H9 (cell line): Measurements from ENCODE around the gene MCM7. TPM values are rescaled to one million over a fixed set of nuclear protein-coding genes. Genes with fewer than 3 reads are reported as not detected.

Source experiments
- DNase-seq: peaks from one replicate; pipeline ENCODE4 v3.0.0-alpha.2; 2017
- H2AFZ ChIP-seq: one replicate; pipeline ENCODE4 v1.6.1; 2013; ENCODE audit warnings: mild to moderate bottlenecking, low read length, control low read depth, moderate library complexity
- H2AK5ac ChIP-seq: 2 replicates; pipeline ENCODE4 v1.6.1; 2013; ENCODE audit warnings: low read length, control low read depth, mixed read lengths; ENCODE audit not compliant: insufficient read length
- H2BK120ac ChIP-seq: one replicate; pipeline ENCODE4 v1.6.1; 2013; ENCODE audit warnings: low read depth, mild to moderate bottlenecking, low read length, control low read depth, inconsistent platforms; ENCODE audit not compliant: poor library complexity, severe bottlenecking
- H2BK12ac ChIP-seq: 2 replicates; pipeline ENCODE4 v1.6.1; 2013; ENCODE audit warnings: low read length, control low read depth, mixed read lengths, low read depth; ENCODE audit not compliant: insufficient read length
- H2BK15ac ChIP-seq: 2 replicates; pipeline ENCODE4 v1.6.1; 2013; ENCODE audit warnings: low read depth, low read length, control low read depth
- H2BK20ac ChIP-seq: one replicate; pipeline ENCODE4 v1.6.1; 2013; ENCODE audit warnings: low read depth, mild to moderate bottlenecking, low read length, control low read depth, inconsistent platforms; ENCODE audit not compliant: poor library complexity, severe bottlenecking
- H2BK5ac ChIP-seq: 2 replicates; pipeline ENCODE4 v1.6.1; 2013; ENCODE audit warnings: low read length, control low read depth, mixed read lengths; ENCODE audit not compliant: insufficient read length
- H3K14ac ChIP-seq: 2 replicates; pipeline ENCODE4 v1.6.1; 2013; ENCODE audit warnings: low read length, control low read depth; ENCODE audit not compliant: insufficient read depth
- H3K18ac ChIP-seq: 2 replicates; pipeline ENCODE4 v1.6.1; 2013; ENCODE audit warnings: low read depth, mild to moderate bottlenecking, mixed read lengths, low read length, control low read depth; ENCODE audit not compliant: insufficient read length
- H3K23ac ChIP-seq: 2 replicates; pipeline ENCODE4 v1.6.1; 2013; ENCODE audit warnings: low read length, control low read depth, mixed read lengths, low read depth; ENCODE audit not compliant: insufficient read length
- H3K23me2 ChIP-seq: 2 replicates; pipeline ENCODE4 v1.6.1; 2013; ENCODE audit warnings: low read depth, mild to moderate bottlenecking, mixed read lengths, low read length, control low read depth; ENCODE audit not compliant: insufficient read length, poor library complexity, severe bottlenecking
- H3K27ac ChIP-seq: 2 replicates; pipeline ENCODE4 v1.5.1; 2013; ENCODE audit warnings: low read length, control low read depth, mixed read lengths, low read depth; ENCODE audit not compliant: insufficient read length
- H3K27me3 ChIP-seq: 2 replicates; pipeline ENCODE4 v1.6.1; 2013; ENCODE audit warnings: low read length, control low read depth, inconsistent platforms; ENCODE audit not compliant: insufficient read depth
- H3K4ac ChIP-seq: 2 replicates; pipeline ENCODE4 v1.6.1; 2013; ENCODE audit warnings: low read depth, mild to moderate bottlenecking, control low read depth, inconsistent platforms, low read length, moderate library complexity
- H3K4me1 ChIP-seq: 2 replicates; pipeline ENCODE4 v1.6.1; 2013; ENCODE audit warnings: low read length, control low read depth, inconsistent platforms; ENCODE audit not compliant: insufficient read depth
- H3K4me2 ChIP-seq: 2 replicates; pipeline ENCODE4 v1.6.1; 2013; ENCODE audit warnings: low read length, control low read depth, mixed read lengths; ENCODE audit not compliant: insufficient read length, insufficient read depth
- H3K56ac ChIP-seq: 2 replicates; pipeline ENCODE4 v1.6.1; 2013; ENCODE audit warnings: low read depth, mild to moderate bottlenecking, mixed read lengths, low read length, control low read depth; ENCODE audit not compliant: insufficient read length
- H3K79me1 ChIP-seq: 2 replicates; pipeline ENCODE4 v1.6.1; 2013; ENCODE audit warnings: low read depth, mild to moderate bottlenecking, moderate library complexity, low read length, control low read depth, inconsistent platforms; ENCODE audit not compliant: insufficient read depth, poor library complexity, severe bottlenecking
- H3K79me2 ChIP-seq: 2 replicates; pipeline ENCODE4 v1.6.1; 2013; ENCODE audit warnings: low read length, control low read depth, inconsistent platforms; ENCODE audit not compliant: insufficient read depth
- H3K9ac ChIP-seq: 2 replicates; pipeline ENCODE4 v1.6.1; 2013; ENCODE audit warnings: low read length, control low read depth, mixed read lengths; ENCODE audit not compliant: insufficient read length; ENCODE audit errors: extremely low read depth
- H3K9me3 ChIP-seq: one replicate; pipeline ENCODE4 v1.6.1; 2013; ENCODE audit warnings: low read depth, low read length, inconsistent platforms; ENCODE audit not compliant: control insufficient read depth
- H3T11ph ChIP-seq: one replicate; pipeline ENCODE4 v1.6.1; 2013; ENCODE audit warnings: mild to moderate bottlenecking, low read length, control low read depth, inconsistent platforms
- H4K20me1 ChIP-seq: one replicate; pipeline ENCODE4 v1.6.1; 2013; ENCODE audit not compliant: control insufficient read depth, insufficient read length, insufficient read depth
- H4K5ac ChIP-seq: 2 replicates; pipeline ENCODE4 v1.6.1; 2013; ENCODE audit warnings: low read depth, mild to moderate bottlenecking, mixed read lengths, low read length, control low read depth; ENCODE audit not compliant: insufficient read length
- H4K8ac ChIP-seq: replicated peaks from 2 replicates; pipeline ENCODE4 v1.6.1; 2013; ENCODE audit warnings: low read length, control low read depth, mixed read lengths, low read depth; ENCODE audit not compliant: insufficient read length
- H4K91ac ChIP-seq: 2 replicates; pipeline ENCODE4 v1.6.1; 2013; ENCODE audit warnings: low read depth, mild to moderate bottlenecking, moderate library complexity, mixed read lengths, low read length, control low read depth; ENCODE audit not compliant: insufficient read length
- H3K27ac Mint-ChIP-seq, 3 experiments: 2 replicates in 2 of 3; 3 replicates in 1 of 3; pipeline ENCODE4 v1.8.0; 2020 to 2021; ENCODE audit warnings: mixed read lengths in 3 of 3, mild to moderate bottlenecking in 1 of 3, moderate library complexity in 1 of 3
- H3K27me3 Mint-ChIP-seq: 2 replicates; pipeline ENCODE4 v1.8.0; 2021; ENCODE audit warnings: low read depth, mild to moderate bottlenecking, moderate library complexity, mixed read lengths
- H3K36me3 Mint-ChIP-seq, 3 experiments: 2 replicates in 2 of 3; 3 replicates in 1 of 3; pipeline ENCODE4 v1.8.0; 2020 to 2021; ENCODE audit warnings: low read depth in 3 of 3, mixed read lengths in 3 of 3; ENCODE audit not compliant: insufficient read depth in 1 of 3
- H3K4me1 Mint-ChIP-seq, 2 experiments: 2 replicates each; pipeline ENCODE4 v1.8.0; 2020; ENCODE audit warnings: mixed read lengths in 2 of 2
- H3K4me3 Mint-ChIP-seq, 2 experiments: 2 replicates in 1 of 2; 3 replicates in 1 of 2; pipeline ENCODE4 v1.8.0; 2020 to 2021; ENCODE audit warnings: mild to moderate bottlenecking in 2 of 2, mixed read lengths in 2 of 2, moderate library complexity in 1 of 2
- H3K9me3 Mint-ChIP-seq, 2 experiments: 2 replicates in 1 of 2; 3 replicates in 1 of 2; pipeline ENCODE4 v1.8.0; 2020; ENCODE audit warnings: mild to moderate bottlenecking in 2 of 2, mixed read lengths in 2 of 2, moderate library complexity in 1 of 2
- WGBS: extraction: QIAGEN DNeasy Blood & Tissue Kit; methylation state at CpG from one replicate; pipeline ENCODE4 v1.1.7; 2013; ENCODE audit warnings: missing lambda C conversion rate, low lambda C conversion rate, mixed read lengths; ENCODE audit not compliant: insufficient read length; ENCODE audit errors: extremely low coverage; 5-methylcytosine and 5-hydroxymethylcytosine counted together
- total RNA-seq: library from RNA; stranded (reverse); gene quantifications from 2 replicates; pipeline ENCODE4 v1.2.1, GENCODE V29; 2021
- TF ChIP-seq, protein P1 (sequence below): fragments of 200-600 bp; sonication (generic); conservative IDR thresholded peaks from 3 replicates; pipeline ENCODE4 v1.8.0; 2021; ENCODE audit warnings: antibody characterized with exemption, mild to moderate bottlenecking

Gene MCM7
- total RNA-seq, 1 experiment from 2014 or later, result 390 TPM

DNA sequence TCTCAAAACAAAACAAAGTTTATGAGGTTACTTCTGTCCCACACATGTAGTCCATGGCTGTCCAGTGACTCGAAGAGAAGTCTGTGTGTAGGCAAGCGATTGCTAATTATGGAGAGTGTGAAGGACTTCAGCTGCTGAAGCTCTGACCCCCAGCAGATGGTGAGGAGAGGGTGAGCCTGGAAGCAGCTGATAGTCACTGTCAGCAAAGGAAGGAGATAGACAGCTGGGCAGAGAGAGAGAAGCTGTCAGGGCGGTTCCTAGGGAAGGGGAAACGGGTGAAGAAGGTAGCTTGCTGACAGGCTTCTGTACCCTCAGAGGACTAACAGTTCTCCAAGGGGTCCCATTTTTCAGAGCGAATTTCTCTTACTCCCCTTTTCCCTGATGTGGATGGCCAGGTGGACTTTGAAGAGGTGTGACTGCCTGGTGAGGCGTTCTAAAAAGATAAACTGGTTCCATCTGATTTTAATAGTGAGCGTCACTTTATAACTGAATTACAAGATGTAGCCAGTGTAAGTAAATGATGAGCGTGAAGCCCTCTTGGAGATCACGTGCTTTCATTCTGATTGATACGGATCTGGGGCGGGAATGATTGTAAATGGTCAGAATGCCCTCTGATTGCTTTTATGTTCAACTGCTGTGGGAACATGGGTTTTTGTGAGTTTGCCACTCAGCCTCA, 39.5 kb downstream of the MCM7 start:
- H3K27ac Mint-ChIP-seq, result peak overlapping the region in 1 of 3 experiments; percentile 54; a peak in 1 of 7 replicates
- H3K14ac ChIP-seq, result no peak overlapping the region
- no peak overlapping the region for H2BK20ac ChIP-seq

More for the DNA sequence above, 39.5 kb downstream of the MCM7 start:
- Histone ChIP-seq H2BK120ac (no peak overlapping the region), H3T11ph (no peak overlapping the region), H3K27me3 (no peaks in the 10 kb centered on the region), H3K4me1 (no peaks in the 10 kb centered on the region), H2BK15ac (no peak overlapping the region), H3K79me2 (no peaks in the 10 kb centered on the region), H4K20me1 (no peaks in the 10 kb centered on the region), H3K4me2 (no peak overlapping the region), H3K9ac (no peak overlapping the region), H3K4ac (no peak overlapping the region), H2BK5ac (no peak overlapping the region), H3K56ac (no peak overlapping the region), H2AK5ac (no peak overlapping the region), H3K23ac (no peak overlapping the region), H3K23me2 (no peaks in the 10 kb centered on the region), H4K91ac (no peak overlapping the region), H4K8ac (no peak overlapping the region), H4K5ac (no peak overlapping the region), H2BK12ac (no peak overlapping the region), H3K9me3 (no peaks in the 10 kb centered on the region), H2AFZ (no peak overlapping the region), H3K27ac (no peak overlapping the region), H3K18ac (no peak overlapping the region), H3K79me1 (no peaks in the 10 kb centered on the region)
- H3K4me3 Mint-ChIP-seq, result peak overlapping the region in 1 of 2 experiments; percentile 41; a peak in 1 of 5 replicates
- DNase-seq, result no peak
- TF ChIP-seq, protein P1, sequence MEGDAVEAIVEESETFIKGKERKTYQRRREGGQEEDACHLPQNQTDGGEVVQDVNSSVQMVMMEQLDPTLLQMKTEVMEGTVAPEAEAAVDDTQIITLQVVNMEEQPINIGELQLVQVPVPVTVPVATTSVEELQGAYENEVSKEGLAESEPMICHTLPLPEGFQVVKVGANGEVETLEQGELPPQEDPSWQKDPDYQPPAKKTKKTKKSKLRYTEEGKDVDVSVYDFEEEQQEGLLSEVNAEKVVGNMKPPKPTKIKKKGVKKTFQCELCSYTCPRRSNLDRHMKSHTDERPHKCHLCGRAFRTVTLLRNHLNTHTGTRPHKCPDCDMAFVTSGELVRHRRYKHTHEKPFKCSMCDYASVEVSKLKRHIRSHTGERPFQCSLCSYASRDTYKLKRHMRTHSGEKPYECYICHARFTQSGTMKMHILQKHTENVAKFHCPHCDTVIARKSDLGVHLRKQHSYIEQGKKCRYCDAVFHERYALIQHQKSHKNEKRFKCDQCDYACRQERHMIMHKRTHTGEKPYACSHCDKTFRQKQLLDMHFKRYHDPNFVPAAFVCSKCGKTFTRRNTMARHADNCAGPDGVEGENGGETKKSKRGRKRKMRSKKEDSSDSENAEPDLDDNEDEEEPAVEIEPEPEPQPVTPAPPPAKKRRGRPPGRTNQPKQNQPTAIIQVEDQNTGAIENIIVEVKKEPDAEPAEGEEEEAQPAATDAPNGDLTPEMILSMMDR, result no peak
- H3K9me3 Mint-ChIP-seq, result no peaks in the 10 kb centered on the region
- no peaks in the 10 kb centered on the region for H3K4me1 Mint-ChIP-seq
- no peaks in the 10 kb centered on the region for H3K27me3 Mint-ChIP-seq
- WGBS, result no CpG with 5 or more reads among the region's 11 CpGs
- peaks cover 61 to 88% (median 78%) of the 10 kb centered on the region in 3 experiments for H3K36me3 Mint-ChIP-seq
